IMR-90 (cell line): ENCODE data around the gene PCDHGA6. TPM values are rescaled to one million over a fixed set of nuclear protein-coding genes. Genes with fewer than 3 reads are reported as not detected.

Experiments used
- ATAC-seq: fragments of 200-7000 bp; cut with Tn5 transposase; 2 replicates; pipeline ENCODE4 v1.9.1; 2020; ENCODE audit warnings: low read depth, mild to moderate bottlenecking, moderate library complexity
- BruUV-seq: library from RNA; stranded (reverse); fragments of 400-500 nt; replicated peaks from 2 replicates; lab custom pipeline; 2021; lab: Mats Ljungman, UMichigan
- CTCF ChIA-PET: fragments of 300-600 bp; formaldehyde crosslinking; extraction: SDS; loops from one replicate; lab custom pipeline; 2021; ENCODE audit warnings: antibody characterized with exemption; lab: Yijun Ruan, JAX
- POLR2A ChIA-PET: fragments of 300-600 bp; sonication (Branson Sonifier 250); formaldehyde crosslinking; loops from one replicate; lab custom pipeline; 2022; ENCODE audit warnings: antibody characterized with exemption; ENCODE audit not compliant: unreplicated experiment; lab: Charles Lee
- DNase-seq: peaks from one replicate; pipeline ENCODE4 v3.0.0; 2013
- H2AFZ ChIP-seq: replicated peaks from 2 replicates; pipeline ENCODE3; 2013; ENCODE audit warnings: low read length, mild to moderate bottlenecking; ENCODE audit not compliant: poor library complexity
- H2AK5ac ChIP-seq: 2 replicates; pipeline ENCODE4 v1.6.1; 2013; ENCODE audit warnings: low read depth, low read length, inconsistent platforms
- H2AK9ac ChIP-seq: replicated peaks from 2 replicates; pipeline ENCODE3; 2013; ENCODE audit warnings: mild to moderate bottlenecking, low read depth, low read length, moderate library complexity; ENCODE audit not compliant: poor library complexity
- H2BK120ac ChIP-seq: 2 replicates; pipeline ENCODE4 v1.6.1; 2013; ENCODE audit warnings: low read depth, low read length, inconsistent platforms
- H2BK15ac ChIP-seq: 3 replicates; pipeline ENCODE4 v1.6.1; 2013; ENCODE audit warnings: low read depth, low read length, inconsistent platforms
- H2BK20ac ChIP-seq: 2 replicates; pipeline ENCODE4 v1.6.1; 2013; ENCODE audit warnings: low read depth, mild to moderate bottlenecking, inconsistent platforms, low read length, moderate library complexity
- H2BK5ac ChIP-seq: 2 replicates; pipeline ENCODE4 v1.6.1; 2013; ENCODE audit warnings: mild to moderate bottlenecking, low read depth, low read length, inconsistent platforms; ENCODE audit not compliant: poor library complexity, severe bottlenecking
- H3K14ac ChIP-seq: replicated peaks from 2 replicates; pipeline ENCODE4 v1.6.1; 2013; ENCODE audit warnings: low read depth, low read length, inconsistent platforms
- H3K18ac ChIP-seq: 2 replicates; pipeline ENCODE4 v1.6.1; 2013; ENCODE audit warnings: low read depth, low read length, control low read depth
- H3K23ac ChIP-seq: 2 replicates; pipeline ENCODE4 v1.6.1; 2013; ENCODE audit warnings: low read depth, low read length, inconsistent platforms
- H3K27ac ChIP-seq: 2 replicates; pipeline ENCODE4 v1.5.1; 2013; ENCODE audit warnings: mild to moderate bottlenecking, control low read depth, low read length; ENCODE audit not compliant: insufficient read depth
- H3K27me3 ChIP-seq: 2 replicates; pipeline ENCODE4 v1.6.1; 2013; ENCODE audit warnings: low read length; ENCODE audit not compliant: control insufficient read depth, insufficient read depth
- H3K36me3 ChIP-seq: 2 replicates; pipeline ENCODE4 v1.6.1; 2013; ENCODE audit warnings: low read length, mixed read lengths; ENCODE audit not compliant: control insufficient read depth, insufficient read depth
- H3K4ac ChIP-seq: 2 replicates; pipeline ENCODE4 v1.6.1; 2013; ENCODE audit warnings: low read depth, low read length, inconsistent platforms
- H3K4me1 ChIP-seq: 2 replicates; pipeline ENCODE4 v1.6.1; 2013; ENCODE audit warnings: low read length, mixed read lengths; ENCODE audit not compliant: control insufficient read depth, insufficient read depth
- H3K4me2 ChIP-seq: 2 replicates; pipeline ENCODE4 v1.6.1; 2013; ENCODE audit warnings: low read depth, mild to moderate bottlenecking, control low read depth, low read length, moderate library complexity
- H3K4me3 ChIP-seq: 2 replicates; pipeline ENCODE4 v1.5.1; 2013; ENCODE audit warnings: low read depth, mild to moderate bottlenecking, control low read depth, low read length, moderate library complexity; ENCODE audit not compliant: insufficient read depth
- H3K56ac ChIP-seq: 2 replicates; pipeline ENCODE4 v1.6.1; 2013; ENCODE audit warnings: low read length, inconsistent platforms; ENCODE audit not compliant: insufficient read depth; ENCODE audit errors: extremely low read depth
- H3K79me1 ChIP-seq, 2 experiments: 2 replicates each; pipeline ENCODE4 v1.6.1; 2013; ENCODE audit warnings: low read length in 2 of 2, inconsistent platforms in 1 of 2, low read depth in 1 of 2
- H3K9ac ChIP-seq: 2 replicates; pipeline ENCODE4 v1.6.1; 2013; ENCODE audit warnings: low read depth, low read length, control low read depth
- H3K9me1 ChIP-seq: 2 replicates; pipeline ENCODE4 v1.6.1; 2013; ENCODE audit warnings: low read length, inconsistent platforms; ENCODE audit not compliant: insufficient read depth
- H3K9me3 ChIP-seq: 2 replicates; pipeline ENCODE4 v1.6.1; 2013; ENCODE audit warnings: low read length; ENCODE audit not compliant: control insufficient read depth, insufficient read depth
- H4K20me1 ChIP-seq: 2 replicates; pipeline ENCODE4 v1.6.1; 2013; ENCODE audit warnings: low read length, inconsistent platforms; ENCODE audit not compliant: insufficient read depth
- H4K5ac ChIP-seq: 2 replicates; pipeline ENCODE4 v1.6.1; 2013; ENCODE audit warnings: mild to moderate bottlenecking, low read depth, low read length, control low read depth
- H4K8ac ChIP-seq, 2 experiments: 2 replicates each; pipeline ENCODE4 v1.6.1; 2013; ENCODE audit warnings: low read depth in 2 of 2, low read length in 2 of 2, control low read depth in 1 of 2, inconsistent platforms in 1 of 2
- H4K91ac ChIP-seq: 2 replicates; pipeline ENCODE4 v1.6.1; 2013; ENCODE audit warnings: low read depth, low read length, inconsistent platforms; ENCODE audit not compliant: insufficient read depth
- CTCF ChIP-seq: conservative IDR thresholded peaks from 2 replicates; pipeline ENCODE4 v1.5.1; 2012; ENCODE audit warnings: mild to moderate bottlenecking, low read depth, low read length, improper control_type of control experiment
- MAZ ChIP-seq: IDR thresholded peaks from 2 replicates; pipeline ENCODE4 v1.6.1; 2012; ENCODE audit warnings: low read depth, mild to moderate bottlenecking, low read length, improper control_type of control experiment, moderate library complexity, borderline replicate concordance
- RAD21 ChIP-seq: IDR thresholded peaks from 2 replicates; pipeline ENCODE4 v1.6.1; 2012; ENCODE audit warnings: low read length, improper control_type of control experiment
- USF2 ChIP-seq: fragments of 150-350 bp; IDR thresholded peaks from 2 replicates; pipeline ENCODE4 v1.6.1; 2017; ENCODE audit warnings: mild to moderate bottlenecking, antibody characterized with exemption, low read length, low read depth
- whole genome bisulfite sequencing, 2 experiments: methylation state at CpG; one replicate each; pipeline versions ENCODE4 v1.1.5 to v1.1.7; 2013; ENCODE audit warnings: missing lambda C conversion rate in 2 of 2; ENCODE audit not compliant: insufficient read length in 1 of 2; ENCODE audit errors: extremely low coverage in 2 of 2; 5-methylcytosine and 5-hydroxymethylcytosine counted together
- dilution Hi-C: fragments of 300-500 bp; cut with HindIII; formaldehyde crosslinking; loops from one replicate; pipeline ENCODE4 v1.14.3; 2018; ENCODE audit warnings: low sequenced_read_pairs; ENCODE audit not compliant: unreplicated experiment
- in situ Hi-C: fragments of 300-500 bp; cut with MboI; formaldehyde crosslinking; loops from 3 replicates; pipeline ENCODE4 v1.14.3; 2019; ENCODE audit warnings: low sequenced_read_pairs, inconsistent platforms, mixed read lengths
- intact Hi-C: fragments of 100-400 bp; cut with micrococcal nuclease; formaldehyde crosslinking; loops from 2 replicates; pipeline ENCODE4 v1.10.0; 2022
- polyA plus RNA-seq, 3 experiments: library from polyadenylated mRNA; depleted of rRNA; stranded (reverse); fragments of >200 nt; gene quantifications; 2 replicates each; pipeline ENCODE4 v1.2.3, GENCODE V29; 2012; ENCODE audit warnings: low replicate concordance in 1 of 3
- total RNA-seq: library from RNA; depleted of rRNA; stranded (reverse); fragments of >200 nt; gene quantifications from 2 replicates; pipeline ENCODE4 v1.2.3, GENCODE V29; 2012

The PCDHGA6 gene
- total and polyA plus RNA-seq, 2 of the 4 experiments (the other 2 are of a cell fraction): 4.1 to 4.7 TPM

GRCh38 chr5:141359790-141360426 is 13.8 kb upstream of the PCDHGA6 start, which contains the start of gene PCDHGB2:
PCDHGB2 (plus strand) TSS chr5:141359994; CDS start chr5:141360136, 142 bp downstream.
- in situ Hi-C loops (no loop called here), intact Hi-C loops (loop anchor here (5.0 kb wide), 1 partner anchor 33 kb away; no protein-coding TSS in a partner anchor), dilution Hi-C loops (no loop called here)
- CTCF ChIA-PET: interaction anchor here (0.7 kb wide), 1 partner anchor 39 kb away, joined by 3 read pairs; the partner anchor contains the start of gene TAF7
- Histone ChIP-seq H3K4me3 (peak within 1 kb of the TSS; percentile 61), H3K9me3 (peaks cover 63% of the 10 kb centered on the region), H2BK15ac (no peak within 1 kb of the TSS), H3K79me1 (no peaks in the 10 kb centered on the region; a peak in 1 of 4 replicates), H3K4me2 (peak within 1 kb of the TSS; percentile 71; the same call in 1 of the 2 replicates), H2BK5ac (no peak within 1 kb of the TSS), H3K18ac (peak within 1 kb of the TSS; percentile 67; the same call in 1 of the 2 replicates), H3K4me1 (no peaks in the 10 kb centered on the region), H2AFZ (peak within 1 kb of the TSS; percentile 73), H4K20me1 (no peaks in the 10 kb centered on the region), H3K9ac (peak within 1 kb of the TSS; percentile 67; the same call in 1 of the 2 replicates), H3K9me1 (no peaks in the 10 kb centered on the region), H2AK5ac (no peak within 1 kb of the TSS), H3K36me3 (peaks cover 6% of the 10 kb centered on the region; the same call in 1 of the 2 replicates), H4K91ac (no peak within 1 kb of the TSS), H2BK20ac (no peak within 1 kb of the TSS), H3K4ac (peak within 1 kb of the TSS; percentile 38; the same call in 1 of the 2 replicates), H3K27ac (0 out of 2 replicates have a peak within 1 kb of the TSS, but pooled peaks have one; percentile 49), H2AK9ac (no peak within 1 kb of the TSS), H4K5ac (peak within 1 kb of the TSS; percentile 67; the same call in 1 of the 2 replicates), H4K8ac (peak within 1 kb of the TSS in 1 of 2 experiments; percentile 56; a peak in 2 of 4 replicates), H2BK120ac (no peak within 1 kb of the TSS), H3K23ac (no peak within 1 kb of the TSS), H3K27me3 (peaks cover 2% of the 10 kb centered on the region; the same call in 1 of the 2 replicates), H3K56ac (no peak within 1 kb of the TSS), H3K14ac (no peak within 1 kb of the TSS)
- no TSS peak for BruUV-seq
- peak; percentile 45 for TF ChIP-seq RAD21
- no peak for TF ChIP-seq MAZ
- no peak for TF ChIP-seq USF2
- peak; percentile 48 for TF ChIP-seq CTCF
- POLR2A ChIA-PET: no interaction called here
- peak; percentile 38 for ATAC-seq
- DNase-seq: peak; percentile 64
- WGBS, 2 experiments: 24% methylated on average over 8 of the region's 24 CpGs; no CpG with 5 or more reads in 1 of the 2 experiments
